Measurements from ENCODE around the gene RASAL2. TPM values are rescaled to one million over a fixed set of nuclear protein-coding genes. Genes with fewer than 3 reads are reported as not detected.

The RASAL2 gene
- total and polyA plus RNA-seq, 2 donors (not counting 1 experiment from before 2014, with no cell fraction given): 0.12 TPM; not detected in 1

DNA sequence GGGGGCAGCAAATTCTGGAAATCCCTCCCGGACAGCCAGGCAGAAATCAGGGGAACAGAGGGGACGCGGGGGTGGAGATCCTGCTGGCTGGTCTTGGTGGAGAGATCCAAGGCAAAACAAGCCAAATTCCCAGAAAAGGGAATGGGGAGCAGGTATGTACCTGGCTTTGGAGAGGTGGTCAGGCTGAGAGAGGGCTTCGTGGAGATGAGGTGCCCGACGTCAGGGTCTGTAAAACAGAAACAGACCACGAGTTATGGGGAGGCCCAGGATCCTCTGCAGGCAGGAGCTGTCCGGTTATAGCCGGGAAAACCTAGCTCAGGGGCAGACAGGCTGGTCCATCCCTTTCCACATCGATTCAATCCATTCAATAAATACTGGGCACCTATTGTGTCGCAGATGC is 398.4 kb downstream of the RASAL2 start:
- peaks cover 6% of the 10 kb centered on the region for H3K4me1 Mint-ChIP-seq
- Histone ChIP-seq H3K36me3 (replicated peaks in 1 of 2; ENCODE audit: control extremely low read depth in 1 of 2, control insufficient read depth in 1 of 2, extremely low read depth in 1 of 2, insufficient read depth in 2 of 2, low read length in 1 of 2) (no peaks in the 10 kb centered on the region), H3K9ac (ENCODE audit: low read length) (no peak overlapping the region), H3K4me3 (ENCODE audit: control extremely low read depth in 1 of 5, extremely low read depth in 1 of 5, insufficient read depth in 1 of 5, low read depth in 2 of 5, low read length in 4 of 5) (no peak overlapping the region), H3K4me1 (ENCODE audit: control insufficient read depth in 2 of 2, insufficient read depth in 2 of 2, low read length in 2 of 2) (peaks cover 3 to 4% of the 10 kb centered on the region in 2 donors), H3K79me2 (ENCODE audit: control insufficient read depth, insufficient read depth, low read length) (no peaks in the 10 kb centered on the region), H3K9me3 (ENCODE audit: control extremely low read depth in 1 of 3, control insufficient read depth in 2 of 3, insufficient read depth in 1 of 3, low read length in 2 of 3) (no peaks in the 10 kb centered on the region), H4K20me1 (ENCODE audit: control insufficient read depth, insufficient read depth, low read length, poor library complexity, severe bottlenecking) (no peaks in the 10 kb centered on the region), H2AFZ (ENCODE audit: insufficient read depth, low read depth, low read length, poor library complexity, severe bottlenecking) (no peak overlapping the region), H3K27me3 (replicated peaks in 1 of 4; ENCODE audit: control extremely low read depth in 1 of 4, control insufficient read depth in 3 of 4, insufficient read depth in 4 of 4, low read length in 3 of 4) (no peaks in the 10 kb centered on the region), H3K4me2 (replicated peaks; ENCODE audit: low read depth, low read length, poor library complexity, severe bottlenecking) (no peak overlapping the region), H3K27ac (ENCODE audit: low read length in 2 of 2) (no peak overlapping the region)
- DNase-seq: no peak
- H3K4me3 Mint-ChIP-seq: no peak overlapping the region
- H3K9me3 Mint-ChIP-seq (ENCODE audit: insufficient read depth): no peaks in the 10 kb centered on the region
- TF ChIP-seq, protein P1, sequence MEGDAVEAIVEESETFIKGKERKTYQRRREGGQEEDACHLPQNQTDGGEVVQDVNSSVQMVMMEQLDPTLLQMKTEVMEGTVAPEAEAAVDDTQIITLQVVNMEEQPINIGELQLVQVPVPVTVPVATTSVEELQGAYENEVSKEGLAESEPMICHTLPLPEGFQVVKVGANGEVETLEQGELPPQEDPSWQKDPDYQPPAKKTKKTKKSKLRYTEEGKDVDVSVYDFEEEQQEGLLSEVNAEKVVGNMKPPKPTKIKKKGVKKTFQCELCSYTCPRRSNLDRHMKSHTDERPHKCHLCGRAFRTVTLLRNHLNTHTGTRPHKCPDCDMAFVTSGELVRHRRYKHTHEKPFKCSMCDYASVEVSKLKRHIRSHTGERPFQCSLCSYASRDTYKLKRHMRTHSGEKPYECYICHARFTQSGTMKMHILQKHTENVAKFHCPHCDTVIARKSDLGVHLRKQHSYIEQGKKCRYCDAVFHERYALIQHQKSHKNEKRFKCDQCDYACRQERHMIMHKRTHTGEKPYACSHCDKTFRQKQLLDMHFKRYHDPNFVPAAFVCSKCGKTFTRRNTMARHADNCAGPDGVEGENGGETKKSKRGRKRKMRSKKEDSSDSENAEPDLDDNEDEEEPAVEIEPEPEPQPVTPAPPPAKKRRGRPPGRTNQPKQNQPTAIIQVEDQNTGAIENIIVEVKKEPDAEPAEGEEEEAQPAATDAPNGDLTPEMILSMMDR (IDR thresholded peaks at IDR 0.05): no peak
- no peak for TF ChIP-seq EZH2 (IDR thresholded peaks at IDR 0.05; ENCODE audit: borderline replicate concordance, insufficient read depth, low read depth, low read length, poor library complexity, severe bottlenecking)
- 92% methylated on average over 8 of the region's 11 CpGs for WGBS (ENCODE audit: insufficient coverage)
- intact Hi-C loops (cut with micrococcal nuclease): no loop called here
- no peak overlapping the region for H3K27ac Mint-ChIP-seq
- ChIA-PET POLR2A (no interaction called here), CTCF (no interaction called here)
- H3K27me3 Mint-ChIP-seq: peaks cover 8% of the 10 kb centered on the region
- ATAC-seq (ENCODE audit: low read depth): no peak

DNA sequence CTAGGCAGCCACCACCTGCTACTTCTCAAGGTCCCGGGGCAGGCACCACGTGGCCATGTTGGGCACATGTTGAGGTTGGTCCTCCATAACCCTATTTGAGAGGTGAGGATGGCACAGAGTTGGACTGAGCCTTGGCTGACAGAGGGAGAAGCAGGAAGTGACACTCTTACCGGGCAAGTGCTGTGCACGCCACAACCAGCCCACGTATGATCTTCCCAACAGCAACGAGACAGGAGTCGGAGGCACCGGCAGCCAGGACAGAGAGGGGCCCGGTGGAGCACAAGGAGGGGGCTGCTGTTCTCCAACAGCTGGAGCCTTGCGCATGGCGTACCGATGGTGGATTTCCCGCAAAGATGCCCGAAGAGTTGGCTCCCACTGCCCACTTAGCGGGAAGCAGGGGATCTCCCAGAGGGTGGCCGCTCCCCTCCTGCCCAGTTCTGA is 399.4 kb downstream of the RASAL2 start:
- no peak for TF ChIP-seq EZH2 (IDR thresholded peaks at IDR 0.05; ENCODE audit: borderline replicate concordance, insufficient read depth, low read depth, low read length, poor library complexity, severe bottlenecking)
- TF ChIP-seq, protein P1 (IDR thresholded peaks at IDR 0.05): no peak
- no peaks in the 10 kb centered on the region for H3K36me3 ChIP-seq (replicated peaks in 1 of 2; ENCODE audit: control extremely low read depth in 1 of 2, control insufficient read depth in 1 of 2, extremely low read depth in 1 of 2, insufficient read depth in 2 of 2, low read length in 1 of 2)
- WGBS (ENCODE audit: insufficient coverage): 93% methylated on average over 16 of the region's 16 CpGs
- no peaks in the 10 kb centered on the region for H3K79me2 ChIP-seq (ENCODE audit: control insufficient read depth, insufficient read depth, low read length)
- no peaks in the 10 kb centered on the region for H3K27me3 ChIP-seq (replicated peaks in 1 of 4; ENCODE audit: control extremely low read depth in 1 of 4, control insufficient read depth in 3 of 4, insufficient read depth in 4 of 4, low read length in 3 of 4)
- Mint-ChIP-seq H3K27ac (no peak overlapping the region), H3K4me1 (no peaks in the 10 kb centered on the region), H3K9me3 (ENCODE audit: insufficient read depth) (no peaks in the 10 kb centered on the region), H3K27me3 (peaks cover 4% of the 10 kb centered on the region), H3K4me3 (no peak overlapping the region)
- H3K9me3 ChIP-seq (ENCODE audit: control extremely low read depth in 1 of 3, control insufficient read depth in 2 of 3, insufficient read depth in 1 of 3, low read length in 2 of 3): no peaks in the 10 kb centered on the region
- no peaks in the 10 kb centered on the region for H4K20me1 ChIP-seq (ENCODE audit: control insufficient read depth, insufficient read depth, low read length, poor library complexity, severe bottlenecking)
- no peak for DNase-seq
- H3K9ac ChIP-seq (ENCODE audit: low read length): no peak overlapping the region
- H2AFZ ChIP-seq (ENCODE audit: insufficient read depth, low read depth, low read length, poor library complexity, severe bottlenecking): no peak overlapping the region
- intact Hi-C loops (cut with micrococcal nuclease): no loop called here
- CTCF ChIA-PET: no interaction called here
- no peaks in the 10 kb centered on the region for H3K4me1 ChIP-seq (ENCODE audit: control insufficient read depth in 2 of 2, insufficient read depth in 2 of 2, low read length in 2 of 2)
- H3K27ac ChIP-seq (ENCODE audit: low read length in 2 of 2): no peak overlapping the region
- ATAC-seq (ENCODE audit: low read depth): no peak
- H3K4me2 ChIP-seq (replicated peaks; ENCODE audit: low read depth, low read length, poor library complexity, severe bottlenecking): no peak overlapping the region
- POLR2A ChIA-PET: no interaction called here
- no peak overlapping the region for H3K4me3 ChIP-seq (ENCODE audit: control extremely low read depth in 1 of 5, extremely low read depth in 1 of 5, insufficient read depth in 1 of 5, low read depth in 2 of 5, low read length in 4 of 5)
